ENCODE measurements around the gene ANKRD29. TPM values are rescaled to one million over a fixed set of nuclear protein-coding genes. Genes with fewer than 3 reads are reported as not detected.

The ANKRD29 gene
- total and polyA plus RNA-seq, 8 donors, result 23.1 to 75.5 (median 46.1) TPM

DNA sequence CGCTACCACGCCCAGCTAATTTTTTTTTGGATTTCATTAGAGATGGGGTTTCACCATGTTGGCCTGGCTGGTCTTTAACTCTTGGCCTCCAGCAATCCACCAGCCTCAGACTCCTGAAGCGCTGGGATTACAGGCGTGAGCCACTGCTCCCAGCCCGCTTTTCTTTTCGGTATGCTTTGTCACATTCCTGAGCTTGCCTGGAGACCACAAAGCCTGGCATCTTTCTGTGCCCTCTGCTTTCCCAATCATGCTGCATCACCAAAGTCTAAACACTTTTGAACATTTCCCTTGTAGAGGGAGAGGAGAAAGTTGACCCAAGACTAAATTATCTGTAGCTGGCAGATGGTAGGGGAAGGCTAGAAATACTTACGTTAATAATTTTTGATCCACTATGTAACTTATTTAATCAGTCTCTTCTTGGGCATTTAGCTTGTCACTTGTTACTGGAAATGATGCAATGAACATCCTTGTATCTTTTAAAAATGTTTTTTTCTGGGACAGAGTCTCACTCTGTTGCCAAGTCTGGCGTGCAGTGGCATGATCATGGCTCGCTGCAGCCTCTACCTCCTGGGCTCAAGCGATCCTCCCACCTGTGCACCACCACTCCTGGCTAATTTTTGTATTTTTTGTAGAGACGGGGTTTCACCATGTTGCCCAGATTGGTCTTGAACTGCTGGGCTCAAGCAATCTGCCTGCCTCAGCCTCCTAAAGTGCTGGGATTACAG, 73.7 kb downstream of the ANKRD29 start:
- intact Hi-C loops (cut with DNase I), result no loop called here

DNA sequence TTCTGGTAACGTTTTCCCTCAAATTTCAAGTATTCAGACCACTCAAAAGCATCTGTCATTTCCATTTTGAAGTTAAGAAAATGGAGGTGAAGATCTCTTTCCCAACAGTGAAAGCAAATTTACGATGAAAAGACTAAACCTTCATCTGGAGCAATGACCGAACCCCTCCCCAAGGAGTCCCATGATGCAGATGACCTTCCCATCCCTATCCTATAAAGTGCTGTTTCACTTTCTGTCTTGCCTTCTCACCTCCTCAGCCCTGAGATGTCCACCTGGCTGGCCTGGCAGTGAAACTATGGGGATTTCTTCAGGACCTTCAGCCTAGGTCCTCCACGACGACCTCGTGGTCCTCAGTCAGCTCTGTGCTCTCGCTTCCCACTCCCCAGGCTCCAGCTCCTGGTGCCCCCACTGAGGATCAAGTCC, 75.5 kb downstream of the ANKRD29 start:
- no peaks in the 10 kb centered on the region for H3K9me3 ChIP-seq
- ATAC-seq, result no peak
- H3K27me3 ChIP-seq, result no peaks in the 10 kb centered on the region
- peaks cover 7 to 42% of the 10 kb centered on the region in 2 donors for H3K4me1 ChIP-seq
- peak overlapping the region; percentile 72 to 80 for H3K4me3 ChIP-seq
- no peaks in the 10 kb centered on the region for H3K36me3 ChIP-seq
- peak overlapping the region; percentile 99 for H3K27ac ChIP-seq
- intact Hi-C loops (cut with DNase I), result no loop called here
- DNase-seq, result no peak
- TF ChIP-seq, protein P1, sequence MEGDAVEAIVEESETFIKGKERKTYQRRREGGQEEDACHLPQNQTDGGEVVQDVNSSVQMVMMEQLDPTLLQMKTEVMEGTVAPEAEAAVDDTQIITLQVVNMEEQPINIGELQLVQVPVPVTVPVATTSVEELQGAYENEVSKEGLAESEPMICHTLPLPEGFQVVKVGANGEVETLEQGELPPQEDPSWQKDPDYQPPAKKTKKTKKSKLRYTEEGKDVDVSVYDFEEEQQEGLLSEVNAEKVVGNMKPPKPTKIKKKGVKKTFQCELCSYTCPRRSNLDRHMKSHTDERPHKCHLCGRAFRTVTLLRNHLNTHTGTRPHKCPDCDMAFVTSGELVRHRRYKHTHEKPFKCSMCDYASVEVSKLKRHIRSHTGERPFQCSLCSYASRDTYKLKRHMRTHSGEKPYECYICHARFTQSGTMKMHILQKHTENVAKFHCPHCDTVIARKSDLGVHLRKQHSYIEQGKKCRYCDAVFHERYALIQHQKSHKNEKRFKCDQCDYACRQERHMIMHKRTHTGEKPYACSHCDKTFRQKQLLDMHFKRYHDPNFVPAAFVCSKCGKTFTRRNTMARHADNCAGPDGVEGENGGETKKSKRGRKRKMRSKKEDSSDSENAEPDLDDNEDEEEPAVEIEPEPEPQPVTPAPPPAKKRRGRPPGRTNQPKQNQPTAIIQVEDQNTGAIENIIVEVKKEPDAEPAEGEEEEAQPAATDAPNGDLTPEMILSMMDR (IDR thresholded peaks at IDR 0.05), result peak in 1 of 2 donors; percentile 18

More for the DNA sequence above, 73.7 kb downstream of the ANKRD29 start:
- H3K27ac ChIP-seq, result no peak overlapping the region
- no peak for DNase-seq
- H3K4me1 ChIP-seq, result peaks cover 3 to 26% of the 10 kb centered on the region in 2 donors
- H3K27me3 ChIP-seq, result no peaks in the 10 kb centered on the region
- ATAC-seq, result no peak
- H3K9me3 ChIP-seq, result no peaks in the 10 kb centered on the region
- H3K4me3 ChIP-seq, result no peak overlapping the region
- H3K36me3 ChIP-seq, result no peaks in the 10 kb centered on the region
- TF ChIP-seq, protein P1 (IDR thresholded peaks at IDR 0.05), result no peak

DNA sequence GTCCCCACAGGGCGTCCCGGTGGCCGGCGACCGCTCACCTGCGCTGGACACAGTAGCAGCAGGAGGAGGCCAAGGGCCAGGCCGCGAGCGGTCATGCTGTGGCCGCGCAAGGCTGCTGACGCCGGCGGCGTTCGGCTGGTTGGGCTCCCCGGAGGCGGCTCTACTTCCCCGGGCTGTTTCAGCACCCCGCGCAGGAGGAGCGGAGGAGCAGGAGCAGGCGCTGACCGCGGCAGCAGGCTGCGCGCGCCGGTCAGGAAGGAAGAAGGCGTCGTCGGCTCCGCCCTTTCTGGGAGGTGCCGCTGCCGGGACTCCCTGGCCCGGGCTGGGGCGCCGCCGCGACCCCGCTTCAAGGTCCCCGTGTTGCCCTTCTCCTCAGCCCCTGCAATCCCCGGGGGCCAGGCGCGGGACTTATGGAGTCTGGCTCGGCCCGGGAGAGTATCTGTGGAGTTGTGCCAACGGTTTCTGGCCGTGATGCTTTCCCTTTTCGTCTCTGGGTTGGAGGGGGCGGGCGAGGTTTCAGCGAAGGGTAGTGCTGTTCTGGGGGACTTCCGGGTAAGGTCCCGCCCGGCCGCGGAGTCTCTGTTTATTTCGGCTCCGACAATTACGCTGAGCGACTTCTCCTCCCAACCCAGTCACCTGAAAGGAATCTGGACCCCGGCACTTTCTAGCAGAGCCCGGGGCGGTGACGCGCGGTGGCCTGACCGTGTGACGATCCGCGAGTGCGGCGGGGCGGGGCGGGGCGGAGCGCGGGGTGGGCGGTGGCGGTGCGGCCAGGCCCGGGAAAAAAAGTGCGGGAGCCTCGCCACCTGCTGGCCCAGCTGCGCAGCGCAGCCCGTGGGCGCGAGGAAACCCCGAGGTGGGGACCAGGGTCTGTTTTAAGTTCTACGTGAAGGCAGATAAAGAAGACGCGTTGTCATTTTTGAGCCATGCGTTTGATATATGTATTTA, 76.2 kb downstream of the ANKRD29 start, which contains the start of gene NPC1:
Gene NPC1, minus strand, starts transcription at position 258 of the 948 bp plus-strand sequence. Its CDS starts 163 bp downstream, at position 95.
- ATAC-seq (peak; percentile 94), DNase-seq (peak; percentile 91 to 99 (median 96))
- H3K4me1 ChIP-seq, result peaks cover 7 to 49% of the 10 kb centered on the region in 2 donors
- peak within 1 kb of the TSS; percentile 99 for H3K27ac ChIP-seq
- peak within 1 kb of the TSS; percentile 72 to 80 for H3K4me3 ChIP-seq
- no peaks in the 10 kb centered on the region for H3K36me3 ChIP-seq
- no peaks in the 10 kb centered on the region for H3K27me3 ChIP-seq
- H3K9me3 ChIP-seq, result no peaks in the 10 kb centered on the region
- intact Hi-C loops (cut with DNase I), result no loop called here
- TF ChIP-seq, protein P1 (IDR thresholded peaks at IDR 0.05), result peak; percentile 98 to 99

DNA sequence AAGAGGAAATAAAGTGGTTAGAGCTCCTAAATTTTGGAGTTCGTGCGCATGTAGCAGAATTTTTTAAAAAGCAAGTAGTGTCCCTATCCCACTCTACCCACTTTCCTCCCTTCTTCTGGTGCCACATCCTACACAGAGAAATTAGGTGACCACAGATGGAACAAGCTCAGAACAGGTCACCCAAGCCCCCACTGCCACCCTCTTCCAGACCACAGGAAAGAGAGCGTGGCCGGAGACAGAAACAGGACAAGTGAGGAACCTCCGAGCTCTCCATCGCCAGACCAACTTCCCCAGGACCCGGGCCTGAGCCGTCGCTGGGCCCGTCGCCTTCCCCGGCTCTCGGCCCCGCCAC, 76.8 kb downstream of the ANKRD29 start:
- ATAC-seq (no peak), DNase-seq (no peak)
- no peaks in the 10 kb centered on the region for H3K9me3 ChIP-seq
- H3K27me3 ChIP-seq, result no peaks in the 10 kb centered on the region
- TF ChIP-seq, protein P1 (IDR thresholded peaks at IDR 0.05), result no peak
- peak overlapping the region; percentile 99 for H3K27ac ChIP-seq
- H3K4me1 ChIP-seq, result peaks cover 12 to 55% of the 10 kb centered on the region in 2 donors
- no peaks in the 10 kb centered on the region for H3K36me3 ChIP-seq
- H3K4me3 ChIP-seq, result peak overlapping the region; percentile 72 to 80
- intact Hi-C loops (cut with DNase I), result no loop called here

Measured in left lung (tissue), 10 donors.